Right atrium auricular region (tissue), 2 donors: ENCODE results near the gene PIGZ. TPM values are rescaled to one million over a fixed set of nuclear protein-coding genes. Genes with fewer than 3 reads are reported as not detected.

Experiments
- DNase-seq: peaks from one replicate; pipeline ENCODE4 v3.0.0-alpha.2; 2019; ENCODE audit warnings: low spot score
- H3K27ac ChIP-seq, 2 donors: fragments of 200-600 bp; sonication (generic); 1 replicate in 1 of 2; 2 replicates in 1 of 2; pipeline ENCODE4 v1.5.1; 2016 to 2019
- H3K27me3 ChIP-seq, 2 donors: fragments of 200-600 bp; sonication (generic); one replicate each; pipeline versions ENCODE4 v1.5.1 to v1.6.0; 2017 to 2019
- H3K36me3 ChIP-seq: fragments of 200-600 bp; sonication (generic); one replicate; pipeline ENCODE4 v1.5.1; 2016
- H3K4me1 ChIP-seq, 2 donors: fragments of 200-600 bp; sonication (generic); one replicate each; pipeline versions ENCODE4 v1.5.1 to v1.6.0; 2017 to 2019
- H3K4me3 ChIP-seq, 2 donors: fragments of 200-600 bp; sonication (generic); 1 replicate in 1 of 2; 2 replicates in 1 of 2; pipeline ENCODE4 v1.5.1; 2017 to 2019; ENCODE audit warnings: mild to moderate bottlenecking in 1 of 2, moderate library complexity in 1 of 2
- H3K9me3 ChIP-seq, 2 donors: fragments of 200-600 bp; sonication (generic); one replicate each; pipeline ENCODE4 v1.5.1; 2019
- total RNA-seq, 2 donors: library from RNA; depleted of rRNA; stranded (reverse); fragments of >200 nt; gene quantifications; one replicate each; pipeline ENCODE4 v1.1.0, GENCODE V29; 2016
- TF ChIP-seq, protein P1 (sequence below), 2 donors: fragments of 200-600 bp; sonication (generic); IDR thresholded peaks; one replicate each; pipeline ENCODE4 v1.5.1; 2019; ENCODE audit warnings: antibody characterized with exemption in 2 of 2

PIGZ gene
- total RNA-seq, 2 donors from 2014 or later, result 5.4 to 7.0 TPM

DNA sequence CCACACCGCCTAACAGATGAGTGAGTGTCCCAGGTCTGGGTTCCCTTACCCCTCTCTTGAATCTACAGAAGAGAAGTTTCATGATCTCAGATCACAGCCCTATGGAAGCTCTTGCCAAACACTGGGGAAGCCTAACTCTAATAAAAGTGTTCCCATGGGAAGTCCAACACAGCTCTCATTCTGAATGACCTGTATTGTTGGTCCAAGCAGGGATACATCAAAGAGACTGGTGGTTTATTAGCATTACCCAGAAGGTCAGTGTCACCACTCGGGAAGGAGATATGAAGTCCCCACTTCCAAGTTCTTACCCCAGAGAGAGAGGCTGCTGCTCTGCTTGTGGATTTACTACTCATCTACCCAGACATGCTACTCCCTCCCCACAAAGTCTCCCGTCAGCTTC is 17.3 kb downstream of the PIGZ start:
- no peak overlapping the region for H3K4me3 ChIP-seq
- H3K9me3 ChIP-seq, result no peaks in the 10 kb centered on the region
- TF ChIP-seq, protein P1, sequence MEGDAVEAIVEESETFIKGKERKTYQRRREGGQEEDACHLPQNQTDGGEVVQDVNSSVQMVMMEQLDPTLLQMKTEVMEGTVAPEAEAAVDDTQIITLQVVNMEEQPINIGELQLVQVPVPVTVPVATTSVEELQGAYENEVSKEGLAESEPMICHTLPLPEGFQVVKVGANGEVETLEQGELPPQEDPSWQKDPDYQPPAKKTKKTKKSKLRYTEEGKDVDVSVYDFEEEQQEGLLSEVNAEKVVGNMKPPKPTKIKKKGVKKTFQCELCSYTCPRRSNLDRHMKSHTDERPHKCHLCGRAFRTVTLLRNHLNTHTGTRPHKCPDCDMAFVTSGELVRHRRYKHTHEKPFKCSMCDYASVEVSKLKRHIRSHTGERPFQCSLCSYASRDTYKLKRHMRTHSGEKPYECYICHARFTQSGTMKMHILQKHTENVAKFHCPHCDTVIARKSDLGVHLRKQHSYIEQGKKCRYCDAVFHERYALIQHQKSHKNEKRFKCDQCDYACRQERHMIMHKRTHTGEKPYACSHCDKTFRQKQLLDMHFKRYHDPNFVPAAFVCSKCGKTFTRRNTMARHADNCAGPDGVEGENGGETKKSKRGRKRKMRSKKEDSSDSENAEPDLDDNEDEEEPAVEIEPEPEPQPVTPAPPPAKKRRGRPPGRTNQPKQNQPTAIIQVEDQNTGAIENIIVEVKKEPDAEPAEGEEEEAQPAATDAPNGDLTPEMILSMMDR (IDR thresholded peaks at IDR 0.05), result no peak
- H3K36me3 ChIP-seq, result no peaks in the 10 kb centered on the region
- H3K4me1 ChIP-seq, result no peaks in the 10 kb centered on the region
- no peak for DNase-seq
- no peaks in the 10 kb centered on the region for H3K27me3 ChIP-seq
- H3K27ac ChIP-seq, result no peak overlapping the region

DNA sequence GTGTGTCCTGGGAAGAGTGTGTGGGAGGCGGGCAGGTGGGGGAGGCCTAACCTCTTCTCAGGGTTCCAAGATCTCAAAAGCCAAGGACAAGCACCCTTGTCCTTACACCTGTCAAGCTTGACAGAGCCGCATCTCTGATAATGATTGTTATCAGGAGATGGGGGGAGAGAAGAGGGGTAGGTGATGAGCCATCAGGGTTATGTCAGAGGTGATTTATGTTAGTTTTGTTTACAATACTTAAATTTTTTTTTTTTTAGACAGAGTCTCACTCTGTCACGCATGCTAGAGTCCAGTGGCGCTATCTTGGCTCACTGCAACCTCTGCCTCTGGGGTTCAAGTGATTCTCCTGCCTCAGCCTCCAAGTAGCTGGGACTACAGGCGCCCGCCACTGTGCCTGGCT is 18.9 kb downstream of the PIGZ start:
- no peaks in the 10 kb centered on the region for H3K27me3 ChIP-seq
- no peaks in the 10 kb centered on the region for H3K4me1 ChIP-seq
- no peaks in the 10 kb centered on the region for H3K36me3 ChIP-seq
- H3K4me3 ChIP-seq, result no peak overlapping the region
- H3K9me3 ChIP-seq, result no peaks in the 10 kb centered on the region
- no peak overlapping the region for H3K27ac ChIP-seq
- TF ChIP-seq, protein P1 (IDR thresholded peaks at IDR 0.05), result no peak
- no peak for DNase-seq

DNA sequence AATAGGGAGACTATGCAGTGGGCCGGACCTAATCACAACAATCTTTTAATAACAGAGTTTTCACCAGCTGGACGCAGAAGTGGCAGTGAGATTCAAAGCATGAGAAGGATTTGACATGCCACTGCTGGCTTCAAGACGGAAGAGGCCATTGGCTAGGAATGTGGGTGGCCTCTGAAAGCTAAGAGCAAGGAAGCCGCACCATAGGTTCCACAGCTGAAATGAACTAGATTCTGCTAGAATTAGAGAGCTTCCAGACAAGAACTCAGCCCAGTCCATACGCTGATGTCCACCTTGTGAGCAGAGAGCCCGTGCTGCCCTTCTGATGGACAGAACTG is 19.4 kb downstream of the PIGZ start:
- H3K27me3 ChIP-seq, result no peaks in the 10 kb centered on the region
- no peaks in the 10 kb centered on the region for H3K9me3 ChIP-seq
- no peak for DNase-seq
- H3K27ac ChIP-seq, result no peak overlapping the region
- H3K36me3 ChIP-seq, result no peaks in the 10 kb centered on the region
- H3K4me1 ChIP-seq, result peaks cover 0 to 2% of the 10 kb centered on the region in 2 donors
- H3K4me3 ChIP-seq, result no peak overlapping the region
- TF ChIP-seq, protein P1 (IDR thresholded peaks at IDR 0.05), result no peak

DNA sequence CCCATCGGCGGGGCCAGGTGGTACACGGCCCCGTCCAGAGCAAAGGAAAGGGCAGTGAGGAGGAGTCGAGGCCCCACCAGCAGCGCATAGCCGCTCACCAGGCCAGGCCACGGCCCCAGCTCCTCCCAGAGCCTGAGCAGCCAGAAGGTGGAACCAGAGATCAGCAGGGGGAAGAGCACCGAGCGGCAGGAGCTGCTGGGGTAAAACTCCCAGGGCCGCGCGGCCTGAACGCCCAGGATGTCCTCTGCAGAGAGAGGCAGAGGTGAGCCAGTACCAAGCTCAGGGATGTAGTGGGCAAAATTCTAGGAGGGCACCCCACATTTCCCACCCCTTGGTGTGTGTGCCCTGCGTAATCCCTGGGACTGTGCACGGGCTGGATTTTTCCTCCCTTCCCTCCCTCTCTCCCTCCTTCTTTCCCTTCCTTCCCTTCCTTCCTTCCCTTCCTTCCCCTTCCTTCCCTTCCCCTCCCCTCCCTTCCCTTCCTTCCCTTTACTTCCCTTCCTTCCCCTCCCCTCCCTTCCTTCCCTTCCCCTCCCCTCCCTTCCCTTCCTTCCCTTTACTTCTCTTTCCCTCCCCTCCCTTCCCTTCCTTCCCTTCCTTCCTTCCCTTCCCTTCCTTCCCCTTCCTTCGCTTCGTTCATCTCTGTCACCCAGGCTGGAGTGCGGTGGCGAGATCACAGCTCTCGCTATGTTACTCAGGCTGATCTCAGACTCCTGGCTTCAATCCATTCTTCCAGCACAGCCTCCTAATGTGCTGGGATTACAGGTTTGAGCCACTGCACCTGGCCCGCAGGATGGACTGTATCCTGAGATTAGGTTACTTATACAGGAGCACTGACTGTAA is 20.0 kb downstream of the PIGZ start:
- no peak overlapping the region for H3K4me3 ChIP-seq
- no peaks in the 10 kb centered on the region for H3K9me3 ChIP-seq
- H3K36me3 ChIP-seq, result no peaks in the 10 kb centered on the region
- DNase-seq, result no peak
- TF ChIP-seq, protein P1 (IDR thresholded peaks at IDR 0.05), result no peak
- H3K27me3 ChIP-seq, result no peaks in the 10 kb centered on the region
- H3K27ac ChIP-seq, result no peak overlapping the region
- peaks cover 0 to 7% of the 10 kb centered on the region in 2 donors for H3K4me1 ChIP-seq

DNA sequence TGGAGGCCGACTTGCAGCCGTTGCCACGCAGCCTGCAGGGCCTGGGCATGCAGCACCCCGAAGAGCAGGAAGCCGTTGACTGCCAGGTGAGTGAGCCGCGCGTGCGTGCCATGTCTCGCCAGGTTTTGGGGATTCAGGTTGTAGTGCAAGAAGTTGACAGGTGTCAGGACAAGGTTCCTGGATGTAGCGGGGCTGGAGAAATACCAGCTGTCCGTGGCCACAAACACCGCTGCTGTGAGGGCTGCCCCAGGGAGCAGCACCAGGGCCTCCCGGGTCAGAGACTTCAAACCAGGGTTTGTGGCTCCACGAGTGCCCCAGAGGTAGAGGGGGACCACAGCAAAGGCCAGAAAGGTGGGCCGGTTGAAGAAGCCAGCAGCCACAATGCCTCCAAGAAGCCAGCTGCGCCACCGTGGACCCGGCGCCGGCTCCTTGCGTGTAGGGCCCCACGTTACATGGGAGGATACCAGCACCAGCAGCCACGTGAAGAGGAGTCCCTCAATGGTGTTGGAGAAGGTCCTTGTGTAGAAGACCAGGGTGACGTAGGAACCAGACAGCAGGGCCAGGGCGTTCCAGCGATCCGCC is 20.7 kb downstream of the PIGZ start:
- Histone ChIP-seq H3K4me3 (no peak overlapping the region), H3K27ac (no peak overlapping the region), H3K4me1 (peaks cover 0 to 15% of the 10 kb centered on the region in 2 donors), H3K27me3 (no peaks in the 10 kb centered on the region), H3K9me3 (no peaks in the 10 kb centered on the region), H3K36me3 (no peaks in the 10 kb centered on the region)
- TF ChIP-seq, protein P1 (IDR thresholded peaks at IDR 0.05), result no peak
- no peak for DNase-seq
